NOMO-1 treated with dmso at 0.1 percent for 144 hours (cell line): ENCODE data around the gene MTHFD2L.

Source experiments
- DNase-seq: peaks from one replicate; lab custom pipeline; 2025; ENCODE audit not compliant: unreplicated experiment; lab: John Stamatoyannopoulos, UW

The MTHFD2L gene

GRCh38 chr4:74237425-74237966, 79.6 kb downstream of the MTHFD2L start:
- no peak for DNase-seq

GRCh38 chr4:74244049-74244448, 86.1 kb downstream of the MTHFD2L start:
- no peak for DNase-seq

- DNase-seq, result no peak
Measured at GRCh38 chr4:74252933-74253332, 95.0 kb downstream of the MTHFD2L start.

- DNase-seq, result no peak
Measured at GRCh38 chr4:74254386-74254785, 96.5 kb downstream of the MTHFD2L start.

- DNase-seq, result no peak
Measured at GRCh38 chr4:74255096-74255495, 97.2 kb downstream of the MTHFD2L start.

- DNase-seq, result no peak
Measured at GRCh38 chr4:74258963-74259362, 101.0 kb downstream of the MTHFD2L start.

GRCh38 chr4:74260036-74260435, 102.1 kb downstream of the MTHFD2L start:
- no peak for DNase-seq

GRCh38 chr4:74262522-74262921, 104.6 kb downstream of the MTHFD2L start:
- no peak for DNase-seq

GRCh38 chr4:74263551-74263950, 105.6 kb downstream of the MTHFD2L start:
- DNase-seq, result no peak

- no peak for DNase-seq
Measured at GRCh38 chr4:74266081-74266480, 108.2 kb downstream of the MTHFD2L start.

GRCh38 chr4:74267998-74268606, 110.2 kb downstream of the MTHFD2L start:
- DNase-seq, result no peak

GRCh38 chr4:74268643-74269042, 110.7 kb downstream of the MTHFD2L start:
- no peak for DNase-seq

GRCh38 chr4:74278490-74278889, 120.6 kb downstream of the MTHFD2L start:
- no peak for DNase-seq

- no peak for DNase-seq
Measured at GRCh38 chr4:74279716-74280115, 121.8 kb downstream of the MTHFD2L start.

GRCh38 chr4:74282926-74283325, 125.0 kb downstream of the MTHFD2L start:
- DNase-seq, result no peak

GRCh38 chr4:74283614-74284013, 125.7 kb downstream of the MTHFD2L start:
- no peak for DNase-seq

GRCh38 chr4:74284053-74284452, 126.1 kb downstream of the MTHFD2L start:
- DNase-seq, result no peak

GRCh38 chr4:74287164-74287563, 129.2 kb downstream of the MTHFD2L start:
- DNase-seq, result no peak

- no peak for DNase-seq
Measured at GRCh38 chr4:74287791-74288190, 129.9 kb downstream of the MTHFD2L start.

GRCh38 chr4:74291471-74291870, 133.6 kb downstream of the MTHFD2L start:
- no peak for DNase-seq

- no peak for DNase-seq
Measured at GRCh38 chr4:74292111-74292870, 134.4 kb downstream of the MTHFD2L start.

- DNase-seq, result no peak
Measured at GRCh38 chr4:74293558-74293957, 135.6 kb downstream of the MTHFD2L start.
